Lung (tissue), 12 donors: ENCODE measurements around the gene MRPS27. TPM values are rescaled to one million over a fixed set of nuclear protein-coding genes. Genes with fewer than 3 reads are reported as not detected.

Experiments
- ATAC-seq: fragments of 200-7000 bp; cut with Tn5 transposase; one replicate; pipeline ENCODE4 v1.9.1; 2020; ENCODE audit warnings: moderate number of reproducible peaks; ENCODE audit not compliant: insufficient read depth, low FRiP score
- DNase-seq, 3 donors: peaks; one replicate each; pipeline ENCODE4 v3.0.0-alpha.2; 2013 to 2017
- H3K27ac ChIP-seq, 2 donors: one replicate each; pipeline ENCODE4 v1.5.1; 2013; ENCODE audit warnings: mild to moderate bottlenecking in 2 of 2, moderate library complexity in 2 of 2, control low read depth in 1 of 2, inconsistent platforms in 1 of 2, low read depth in 1 of 2, low read length in 1 of 2
- H3K27me3 ChIP-seq, 3 donors: one replicate each; pipeline ENCODE4 v1.5.1; 2013; ENCODE audit warnings: low read length in 2 of 3; ENCODE audit not compliant: control insufficient read depth in 3 of 3, insufficient read depth in 3 of 3
- H3K36me3 ChIP-seq, 4 donors: one replicate each; pipeline ENCODE4 v1.5.1; 2013; ENCODE audit warnings: low read length in 4 of 4, mild to moderate bottlenecking in 1 of 4, moderate library complexity in 1 of 4; ENCODE audit not compliant: control insufficient read depth in 4 of 4, insufficient read depth in 4 of 4
- H3K4me1 ChIP-seq, 5 donors: one replicate each; pipeline ENCODE4 v1.5.1; 2013; ENCODE audit warnings: low read length in 5 of 5, mild to moderate bottlenecking in 2 of 5, moderate library complexity in 1 of 5; ENCODE audit not compliant: control insufficient read depth in 5 of 5, insufficient read depth in 5 of 5
- H3K4me3 ChIP-seq: one replicate; pipeline ENCODE4 v1.5.1; 2013; ENCODE audit warnings: mild to moderate bottlenecking, control low read depth, moderate library complexity
- H3K9ac ChIP-seq, 2 donors: one replicate each; pipeline ENCODE4 v1.5.1; 2013; ENCODE audit warnings: low read length in 2 of 2, control low read depth in 1 of 2; ENCODE audit not compliant: insufficient read depth in 1 of 2
- H3K9me3 ChIP-seq, 4 donors: one replicate each; pipeline ENCODE4 v1.5.1; 2013; ENCODE audit warnings: low read length in 3 of 4, mild to moderate bottlenecking in 1 of 4, moderate library complexity in 1 of 4; ENCODE audit not compliant: control insufficient read depth in 4 of 4, insufficient read depth in 3 of 4
- WGBS, 2 donors: extraction: QIAGEN DNeasy Blood & Tissue Kit; methylation state at CpG; one replicate each; pipeline ENCODE4 v1.1.7; 2013; 5-methylcytosine and 5-hydroxymethylcytosine counted together
- polyA plus RNA-seq, 2 donors: library from polyadenylated mRNA; stranded (reverse); fragments of 200-250 nt; gene quantifications; one replicate each; pipeline ENCODE4 v1.2.1, GENCODE V29; 2013
- total RNA-seq, 2 donors: library from RNA; depleted of rRNA in 1 of 2; stranded (reverse); fragments of >200 nt in 1 of 2; gene quantifications; one replicate each; pipeline ENCODE4 v1.2.1, GENCODE V29; 2014 to 2021
- TF ChIP-seq, protein P1 (sequence below): IDR thresholded peaks from 2 replicates; pipeline ENCODE4 v1.5.1; 2012; ENCODE audit warnings: mild to moderate bottlenecking; ENCODE audit errors: control extremely low read depth, extremely low read depth
- donor health status: control.
- donor health status: control.
- donor health status: Bipolar disorder and iron deficiency.
- donor health status: healthy.
- donor health status: DM: yes; HTN: yes; CAD: no.

MRPS27 gene
- total and polyA plus RNA-seq, 4 donors: 18.8 to 84.8 (median 32.7) TPM

- H3K4me3 ChIP-seq: no peak overlapping the region
- H3K27me3 ChIP-seq: no peaks in the 10 kb centered on the region
- H3K36me3 ChIP-seq: peaks cover 0 to 3% (median 0%) of the 10 kb centered on the region in 4 donors
- ATAC-seq (no peak), DNase-seq (peak; percentile 61 to 75 (median 68))
- no peaks in the 10 kb centered on the region for H3K9me3 ChIP-seq
- H3K27ac ChIP-seq: peak overlapping the region; percentile 48 to 60
- WGBS, 2 donors: 70 to 84% methylated on average over 6 of the region's 6 CpGs
- no peak overlapping the region for H3K9ac ChIP-seq
- TF ChIP-seq, protein P1, sequence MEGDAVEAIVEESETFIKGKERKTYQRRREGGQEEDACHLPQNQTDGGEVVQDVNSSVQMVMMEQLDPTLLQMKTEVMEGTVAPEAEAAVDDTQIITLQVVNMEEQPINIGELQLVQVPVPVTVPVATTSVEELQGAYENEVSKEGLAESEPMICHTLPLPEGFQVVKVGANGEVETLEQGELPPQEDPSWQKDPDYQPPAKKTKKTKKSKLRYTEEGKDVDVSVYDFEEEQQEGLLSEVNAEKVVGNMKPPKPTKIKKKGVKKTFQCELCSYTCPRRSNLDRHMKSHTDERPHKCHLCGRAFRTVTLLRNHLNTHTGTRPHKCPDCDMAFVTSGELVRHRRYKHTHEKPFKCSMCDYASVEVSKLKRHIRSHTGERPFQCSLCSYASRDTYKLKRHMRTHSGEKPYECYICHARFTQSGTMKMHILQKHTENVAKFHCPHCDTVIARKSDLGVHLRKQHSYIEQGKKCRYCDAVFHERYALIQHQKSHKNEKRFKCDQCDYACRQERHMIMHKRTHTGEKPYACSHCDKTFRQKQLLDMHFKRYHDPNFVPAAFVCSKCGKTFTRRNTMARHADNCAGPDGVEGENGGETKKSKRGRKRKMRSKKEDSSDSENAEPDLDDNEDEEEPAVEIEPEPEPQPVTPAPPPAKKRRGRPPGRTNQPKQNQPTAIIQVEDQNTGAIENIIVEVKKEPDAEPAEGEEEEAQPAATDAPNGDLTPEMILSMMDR: no peak
- H3K4me1 ChIP-seq: peaks cover 6 to 16% (median 14%) of the 10 kb centered on the region in 5 donors
Measured at GRCh38 chr5:72210888-72211678, 109.0 kb downstream of the MRPS27 start.

- DNase-seq: peak in 2 of 3 donors; percentile 30 to 47
- no peak for ATAC-seq
- Histone ChIP-seq H3K4me1 (peaks cover 6 to 16% (median 14%) of the 10 kb centered on the region in 5 donors), H3K9me3 (no peaks in the 10 kb centered on the region), H3K9ac (no peak overlapping the region), H3K4me3 (no peak overlapping the region), H3K27me3 (no peaks in the 10 kb centered on the region), H3K27ac (no peak overlapping the region), H3K36me3 (peaks cover 0 to 12% (median 8%) of the 10 kb centered on the region in 4 donors)
- TF ChIP-seq, protein P1: no peak
- WGBS, 2 donors: 90 to 95% methylated on average over 10 of the region's 10 CpGs
Measured at GRCh38 chr5:72209147-72210115, 110.6 kb downstream of the MRPS27 start.

- Histone ChIP-seq H3K9ac (no peak overlapping the region), H3K36me3 (peaks cover 0 to 17% (median 14%) of the 10 kb centered on the region in 4 donors), H3K27ac (no peak overlapping the region), H3K4me3 (no peak overlapping the region), H3K9me3 (no peaks in the 10 kb centered on the region), H3K27me3 (no peaks in the 10 kb centered on the region), H3K4me1 (peaks cover 6 to 16% (median 14%) of the 10 kb centered on the region in 5 donors)
- DNase-seq (no peak), ATAC-seq (no peak)
- 91 to 99% methylated on average over 3 of the region's 3 CpGs for WGBS, 2 donors
- TF ChIP-seq, protein P1: no peak
Measured at GRCh38 chr5:72208324-72208926, 111.6 kb downstream of the MRPS27 start.
